ENCODE results near the gene PHLDA2.
A peak's percentile ranks its signal among the peaks of the same experiment; 100 is the strongest.

Gene PHLDA2

DNA sequence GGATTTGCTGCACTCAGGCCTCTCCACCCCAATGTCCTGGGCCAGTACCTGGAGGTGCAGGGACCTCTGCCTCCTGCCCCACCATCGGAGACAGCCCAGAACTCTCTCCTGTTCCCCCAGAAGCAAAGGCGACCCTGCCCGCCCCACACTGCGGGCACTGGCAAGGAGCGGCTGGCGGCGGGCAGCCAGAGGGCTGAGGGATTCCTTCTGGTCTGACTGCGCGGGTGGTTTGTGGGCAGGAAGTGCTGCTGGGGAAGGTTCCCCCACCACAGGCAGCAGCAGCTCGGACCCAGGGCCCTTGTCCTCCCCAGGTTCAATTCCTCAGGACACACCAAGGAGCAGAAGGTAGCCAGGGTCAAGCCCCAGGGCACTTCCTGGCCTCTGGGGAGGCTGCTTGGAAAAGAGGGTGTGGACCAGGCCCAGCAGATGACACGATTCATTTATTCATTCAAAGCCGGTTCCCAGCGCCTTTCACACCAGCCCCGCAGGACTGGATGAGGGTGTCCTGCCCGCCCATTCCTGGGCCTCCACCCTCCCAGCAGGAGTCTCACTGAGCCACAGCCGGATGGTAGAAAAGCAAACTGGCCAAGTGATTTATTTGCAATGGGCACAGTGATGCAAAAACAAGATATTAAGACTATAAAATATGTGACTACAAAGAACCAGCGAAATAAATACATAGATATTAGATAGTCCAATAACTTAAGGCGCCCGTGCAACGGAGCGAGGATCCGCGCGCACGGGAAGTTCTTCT lies 1.2 kb downstream of the PHLDA2 start:
- DNase-seq: peak; percentile 33

DNA sequence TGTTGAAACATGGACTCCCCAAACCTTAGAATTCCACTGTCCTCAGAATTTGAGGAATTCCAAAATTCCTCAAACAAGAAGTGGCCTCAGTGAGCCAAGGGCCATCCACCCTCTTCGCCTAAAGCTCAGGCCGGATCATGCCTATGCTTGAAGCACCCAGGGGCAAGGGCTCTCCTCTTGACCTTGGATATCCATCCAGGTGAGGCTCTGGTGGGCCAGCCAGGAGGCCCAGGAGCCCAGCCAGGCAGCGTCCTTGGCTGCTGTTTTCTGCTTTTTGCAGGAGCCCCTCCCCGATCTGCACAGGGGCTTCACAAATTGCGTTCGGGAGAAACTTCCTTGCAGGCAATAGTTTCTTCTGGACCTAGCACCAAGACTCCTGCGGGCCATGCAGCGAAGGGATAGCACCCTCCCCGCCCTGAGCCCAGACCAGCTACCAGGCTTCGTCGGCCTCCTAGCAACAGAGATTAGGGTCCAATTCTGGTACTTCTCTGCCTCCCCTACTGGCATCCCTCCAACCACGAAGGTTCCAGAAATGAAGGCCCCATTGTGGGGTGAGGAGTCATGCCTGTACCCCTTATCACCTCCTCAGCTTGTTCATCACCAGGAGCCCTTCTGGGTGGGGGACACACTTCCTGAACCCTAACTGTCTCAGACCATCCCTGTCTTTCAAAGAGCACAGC lies 2.0 kb downstream of the PHLDA2 start:
- DNase-seq: no peak

DNA sequence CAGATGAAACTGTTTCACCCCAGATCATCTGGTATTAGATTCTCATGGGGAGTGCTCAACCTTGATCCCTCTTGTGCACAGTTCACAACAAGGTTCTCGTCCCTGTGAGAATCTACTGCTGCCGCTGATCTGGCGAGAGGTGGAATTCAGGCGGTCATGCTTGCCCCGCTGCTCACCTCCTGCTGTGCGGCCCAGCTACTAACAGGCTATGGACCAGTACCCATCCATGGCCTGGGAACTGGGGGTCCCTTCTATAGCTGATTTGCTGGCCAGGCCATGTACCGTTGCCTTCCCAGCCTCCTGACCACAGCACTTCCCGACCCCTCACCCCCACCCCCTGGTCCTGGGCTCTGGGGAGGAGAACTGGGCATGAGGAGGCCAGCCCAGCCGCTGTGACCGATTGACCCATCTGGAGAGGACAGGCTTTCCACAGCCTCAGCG lies 2.6 kb downstream of the PHLDA2 start:
- no peak for DNase-seq

DNA sequence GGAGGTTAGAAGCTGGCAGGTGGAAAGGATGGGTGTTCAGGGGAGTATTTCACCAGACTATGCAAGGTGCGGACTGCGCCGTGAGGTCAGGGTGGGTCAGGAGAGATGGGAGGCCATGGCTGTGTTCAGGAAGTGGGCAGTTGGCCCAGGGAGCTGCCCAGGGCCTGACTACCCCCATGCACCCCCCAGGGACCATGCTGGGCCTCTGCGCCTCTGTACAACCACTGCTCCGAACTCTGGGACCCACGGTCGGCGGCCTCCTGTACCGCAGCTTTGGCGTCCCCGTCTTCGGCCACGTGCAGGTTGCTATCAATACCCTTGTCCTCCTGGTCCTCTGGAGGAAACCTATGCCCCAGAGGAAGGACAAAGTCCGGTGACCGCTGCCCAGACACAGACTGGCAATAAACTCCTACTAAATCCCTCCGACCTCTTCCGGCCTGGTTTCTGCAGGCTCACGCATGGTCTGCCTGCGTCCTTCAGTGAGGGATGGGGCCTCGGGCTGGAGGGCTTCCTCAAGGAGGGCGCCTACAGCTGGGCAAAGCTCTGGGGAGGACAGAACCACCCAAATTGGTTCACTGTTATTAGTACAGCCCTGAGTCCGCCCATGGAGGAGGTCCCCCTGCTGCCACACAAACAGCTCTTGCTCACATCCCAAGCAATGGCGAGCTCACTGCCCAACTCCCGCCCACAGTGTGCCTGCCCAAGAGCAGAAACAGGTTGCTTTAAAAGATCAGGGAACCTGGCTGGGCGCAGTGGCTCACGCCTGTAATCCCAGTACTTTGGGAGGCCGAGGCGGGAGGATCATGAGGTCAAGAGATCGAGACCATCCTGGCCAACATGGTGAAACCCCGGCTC lies 4.2 kb downstream of the PHLDA2 start:
- no peak for DNase-seq

DNA sequence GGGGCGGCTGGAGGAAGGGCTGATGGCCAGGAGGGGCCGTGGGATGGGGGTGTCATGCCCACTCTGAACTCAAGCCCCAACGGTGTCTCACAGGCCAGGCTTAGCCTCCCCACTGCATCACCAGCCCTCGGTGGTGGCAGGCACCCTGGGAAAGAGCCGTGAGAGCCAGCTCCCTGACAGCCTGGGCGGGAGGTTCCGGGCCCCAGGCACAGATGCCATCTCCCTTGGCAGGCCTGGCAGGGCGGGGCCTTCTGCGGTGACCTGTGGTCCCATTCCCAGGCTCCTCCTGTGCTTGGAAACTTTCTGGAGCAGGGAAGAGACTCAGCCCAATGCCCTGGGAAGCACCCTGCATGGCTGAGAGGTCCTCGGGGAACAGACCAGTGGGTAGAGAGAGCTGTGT lies 4.8 kb downstream of the PHLDA2 start:
- DNase-seq: no peak

DNA sequence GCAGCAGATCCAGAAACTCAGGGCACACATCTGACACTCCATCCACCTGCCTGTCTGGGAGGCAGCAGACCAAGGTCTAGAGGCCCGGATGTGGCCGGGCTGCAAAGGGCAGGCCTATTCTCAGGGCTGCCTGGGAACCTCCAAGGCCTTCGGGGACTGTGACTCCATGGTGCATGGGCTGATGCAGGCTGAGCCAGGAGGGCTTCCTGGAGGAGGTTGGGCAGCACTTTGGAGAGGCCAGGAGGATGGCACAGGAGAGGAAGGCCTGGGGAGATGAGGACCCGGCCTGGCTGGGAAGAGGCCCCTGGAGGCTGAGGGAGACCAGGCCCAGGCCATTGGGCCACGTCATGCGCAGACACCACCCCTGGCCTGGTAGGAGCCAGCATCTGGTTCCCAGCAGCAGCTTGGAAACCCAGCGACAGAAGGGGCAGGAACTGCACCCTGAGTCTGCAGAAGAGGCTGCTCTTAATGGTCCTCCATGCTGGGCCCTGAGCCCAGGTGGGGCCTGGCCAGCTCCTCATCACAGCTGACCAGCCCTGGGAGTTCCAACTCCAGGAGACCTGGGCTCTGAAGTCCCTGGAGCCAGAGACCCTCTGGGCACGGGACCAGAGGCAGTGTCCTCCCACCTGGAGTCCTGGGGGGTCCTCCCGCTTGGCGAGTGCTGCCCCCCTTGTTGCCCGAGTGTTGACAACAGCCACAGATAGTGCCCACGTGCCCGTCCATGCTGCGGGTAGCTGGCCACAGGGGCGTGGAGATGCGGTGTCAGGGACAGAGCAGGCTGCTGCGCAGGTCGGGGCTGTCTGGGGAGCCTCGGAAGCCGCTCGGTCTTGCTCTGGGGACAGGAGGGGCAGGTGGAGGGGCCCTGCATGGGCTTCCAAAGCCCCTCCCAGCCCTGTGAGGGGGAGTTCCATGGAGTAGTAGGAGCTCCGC lies 5.5 kb downstream of the PHLDA2 start:
- no peak for DNase-seq

DNA sequence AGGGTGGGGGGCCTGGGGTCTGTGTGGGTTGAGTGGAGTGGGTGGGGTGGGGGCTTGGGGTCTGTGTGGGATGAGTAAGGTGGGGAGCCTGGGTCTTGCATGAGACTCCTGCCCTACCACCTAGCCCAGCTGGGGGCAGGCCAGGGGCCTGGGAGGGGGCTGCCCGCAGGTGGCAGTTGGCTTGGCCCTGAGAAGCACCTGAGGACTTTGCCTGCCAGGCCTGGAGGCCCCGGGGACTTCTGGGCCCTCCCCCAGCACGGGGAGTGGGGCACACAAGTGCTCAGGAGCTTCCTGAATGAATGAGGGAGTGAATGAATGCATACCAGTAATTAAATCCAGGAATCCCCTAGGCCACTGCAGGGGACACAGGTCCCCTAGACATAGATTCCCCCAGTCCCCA lies 6.6 kb downstream of the PHLDA2 start:
- no peak for DNase-seq

DNA sequence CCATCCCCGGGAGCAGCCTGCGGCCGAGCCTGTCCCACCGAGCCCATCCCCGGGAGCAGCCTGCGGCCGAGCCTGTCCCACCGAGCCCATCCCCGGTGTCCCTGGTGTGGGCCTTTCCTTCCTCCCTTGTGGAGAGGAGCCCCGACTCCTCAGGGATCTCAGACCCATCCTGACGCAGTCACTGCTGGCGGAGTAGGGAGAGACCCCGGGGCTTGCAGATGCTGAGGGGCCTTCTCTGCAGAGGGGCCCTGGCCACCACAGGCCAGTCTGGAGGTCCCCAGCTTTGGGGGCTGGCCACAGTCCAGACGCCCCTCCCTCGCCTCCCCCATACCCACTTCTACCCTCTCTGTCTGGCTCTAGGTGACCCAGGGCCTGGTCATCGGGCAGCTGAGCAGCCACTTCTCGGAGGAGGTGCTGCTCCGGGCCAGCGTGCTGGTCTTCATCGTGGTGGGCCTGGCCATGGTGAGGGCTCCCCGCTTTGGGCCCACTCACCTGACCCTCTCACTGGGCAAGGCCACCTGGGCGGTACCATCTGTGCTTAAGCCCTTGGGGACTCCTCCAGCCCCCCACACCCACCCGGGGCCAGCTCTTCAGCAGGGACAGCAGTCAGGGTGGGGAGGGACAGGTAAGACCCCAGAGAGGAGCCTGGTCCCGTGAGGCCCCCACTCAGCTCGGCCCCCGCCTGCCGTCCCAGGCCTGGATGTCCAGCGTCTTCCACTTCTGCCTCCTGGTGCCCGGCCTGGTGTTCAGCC lies 7.3 kb downstream of the PHLDA2 start:
- DNase-seq: no peak

DNA sequence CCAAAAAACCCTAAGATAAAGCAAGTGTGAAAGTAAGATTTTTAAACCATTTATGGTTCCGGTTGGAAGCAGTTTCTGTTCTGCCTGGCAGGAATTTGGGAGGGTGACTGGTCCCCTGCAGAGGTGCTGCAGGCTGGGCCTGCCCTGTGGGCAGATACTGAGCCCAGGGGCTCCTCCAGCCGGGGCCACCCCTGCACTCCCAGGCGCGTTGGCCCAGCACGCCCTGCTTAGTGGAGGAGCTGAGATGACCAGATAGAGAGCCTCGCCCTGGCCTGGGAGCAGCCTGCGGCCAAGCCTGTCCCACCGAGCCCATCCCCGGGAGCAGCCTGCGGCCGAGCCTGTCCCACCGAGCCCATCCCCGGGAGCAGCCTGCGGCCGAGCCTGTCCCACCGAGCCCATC lies 8.0 kb downstream of the PHLDA2 start:
- DNase-seq: no peak

DNA sequence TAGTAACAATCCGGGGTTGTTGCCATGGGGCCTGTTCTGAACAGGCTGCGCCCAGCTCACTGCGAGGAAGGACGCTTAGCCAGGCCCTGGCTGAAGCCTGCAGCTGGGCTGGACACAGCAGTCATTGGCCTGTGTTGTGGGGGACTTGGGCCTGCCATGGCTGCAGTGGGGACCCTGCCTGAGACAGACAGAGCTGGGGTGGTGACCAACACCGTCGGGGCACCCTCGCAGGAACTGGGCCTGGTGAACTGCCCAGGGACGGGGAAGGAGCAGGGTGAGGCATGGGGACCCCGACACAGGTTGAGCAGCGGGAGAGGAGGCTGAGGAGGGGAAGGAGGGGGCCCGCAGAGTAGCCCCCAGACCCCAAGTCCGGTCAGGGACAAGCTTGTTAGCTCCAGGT lies 8.9 kb downstream of the PHLDA2 start:
- no peak for DNase-seq

DNA sequence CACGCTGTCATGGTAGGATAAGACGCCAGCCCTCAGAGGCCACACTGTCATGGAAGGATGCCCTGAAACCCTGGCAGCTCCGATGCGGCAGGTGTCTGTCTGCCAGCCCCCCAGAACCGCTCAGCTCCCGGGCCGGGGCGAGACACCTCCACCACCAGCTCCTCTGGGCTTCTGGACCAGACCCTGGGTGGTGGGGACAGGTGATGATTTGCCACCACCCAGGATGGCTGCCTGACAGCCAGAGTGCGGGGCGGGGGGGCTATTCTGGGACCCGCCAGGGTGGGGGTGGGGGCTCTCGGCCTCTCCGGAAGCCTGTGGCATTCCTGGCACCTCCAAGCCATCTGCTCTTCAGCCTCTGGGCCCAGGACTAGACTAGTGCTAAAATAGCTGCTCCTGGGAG lies 9.4 kb downstream of the PHLDA2 start:
- DNase-seq: no peak

DNA sequence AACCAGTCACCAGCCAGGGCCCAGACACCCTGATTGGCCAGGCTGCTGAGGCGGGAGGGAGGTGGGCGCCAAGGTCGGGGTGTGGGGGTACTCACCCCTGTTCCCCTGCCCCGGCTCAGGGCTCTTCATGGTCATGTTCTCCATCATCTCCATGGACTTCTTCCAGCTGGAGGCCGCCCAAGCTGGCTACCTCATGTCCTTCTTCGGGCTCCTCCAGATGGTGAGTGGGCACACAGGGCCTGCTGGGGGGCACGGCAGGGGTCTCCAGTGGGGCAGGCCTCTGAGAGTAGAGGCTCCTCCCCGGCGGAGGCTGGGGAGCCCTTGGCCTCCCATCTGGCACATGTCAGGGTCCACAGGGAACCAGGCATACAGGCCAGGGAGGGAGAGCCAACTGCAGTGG lies 10.0 kb downstream of the PHLDA2 start:
- DNase-seq: no peak

DNA sequence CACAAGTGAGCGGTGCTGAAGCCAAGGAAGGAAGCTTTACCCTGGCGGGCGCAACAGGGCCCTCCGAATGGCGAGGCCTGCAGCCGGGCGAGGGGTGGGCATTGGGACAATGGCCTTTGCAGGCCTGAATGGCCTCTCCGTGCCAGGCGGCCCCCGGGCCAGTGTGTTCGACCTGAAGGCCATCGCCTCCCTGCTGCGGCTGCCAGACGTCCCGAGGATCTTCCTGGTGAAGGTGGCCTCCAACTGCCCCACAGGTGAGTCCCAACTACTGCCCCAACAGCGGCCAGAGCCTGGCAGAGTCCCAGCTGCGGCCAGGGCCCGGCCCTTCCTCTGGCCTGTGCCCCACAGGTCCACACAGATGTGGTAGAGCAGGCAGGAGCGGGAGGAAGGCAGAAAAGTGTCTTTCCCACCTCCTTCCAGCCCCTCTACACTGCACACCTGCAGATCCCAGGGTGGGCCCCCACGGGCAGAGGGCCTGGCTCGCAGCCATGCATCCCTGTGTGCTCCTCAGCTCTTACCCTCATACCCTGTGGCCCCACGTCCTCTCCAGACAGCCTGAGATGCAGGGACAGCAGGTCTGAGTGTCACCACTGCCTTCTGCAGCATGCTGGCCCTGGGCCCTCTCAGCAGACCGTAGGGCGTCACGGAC lies 11.3 kb downstream of the PHLDA2 start:
- DNase-seq: no peak

DNA sequence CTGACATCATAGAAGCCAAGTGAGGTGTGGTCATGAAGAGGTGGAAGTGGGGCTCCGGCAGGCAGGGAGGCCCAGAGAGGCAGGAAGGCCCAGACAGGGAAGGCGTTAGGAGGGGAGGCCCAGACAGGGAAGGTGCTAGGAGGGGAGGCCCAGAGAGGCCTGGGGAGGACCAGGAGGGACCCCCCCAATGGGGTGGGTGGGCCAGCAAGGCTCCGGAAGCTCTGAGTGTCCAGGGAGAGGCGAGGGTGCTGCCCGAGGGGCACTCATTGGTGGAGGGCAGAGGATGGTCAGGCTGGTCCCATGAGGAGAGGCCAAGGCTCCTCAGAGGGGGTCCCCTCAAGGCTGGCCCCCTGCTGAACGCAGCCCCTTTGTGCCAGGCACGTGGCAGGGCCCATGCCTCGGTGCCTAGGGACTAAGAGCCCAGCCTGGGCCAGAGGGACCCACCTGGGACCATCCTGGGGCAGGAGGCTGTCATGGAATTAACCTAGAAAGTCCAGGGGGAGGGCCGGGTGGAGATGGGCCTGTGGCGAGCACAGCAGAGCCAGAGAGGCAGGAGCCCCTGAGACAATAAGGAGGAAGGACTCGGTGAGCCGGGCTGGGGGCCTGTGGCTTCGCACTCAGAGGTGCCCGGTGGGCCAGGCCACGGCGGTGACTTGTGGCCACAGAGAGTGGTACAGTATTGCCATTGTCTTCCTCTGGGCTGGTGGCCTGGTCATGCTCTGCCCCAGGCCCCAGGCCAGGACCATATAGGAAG lies 12.2 kb downstream of the PHLDA2 start:
- no peak for DNase-seq

DNA sequence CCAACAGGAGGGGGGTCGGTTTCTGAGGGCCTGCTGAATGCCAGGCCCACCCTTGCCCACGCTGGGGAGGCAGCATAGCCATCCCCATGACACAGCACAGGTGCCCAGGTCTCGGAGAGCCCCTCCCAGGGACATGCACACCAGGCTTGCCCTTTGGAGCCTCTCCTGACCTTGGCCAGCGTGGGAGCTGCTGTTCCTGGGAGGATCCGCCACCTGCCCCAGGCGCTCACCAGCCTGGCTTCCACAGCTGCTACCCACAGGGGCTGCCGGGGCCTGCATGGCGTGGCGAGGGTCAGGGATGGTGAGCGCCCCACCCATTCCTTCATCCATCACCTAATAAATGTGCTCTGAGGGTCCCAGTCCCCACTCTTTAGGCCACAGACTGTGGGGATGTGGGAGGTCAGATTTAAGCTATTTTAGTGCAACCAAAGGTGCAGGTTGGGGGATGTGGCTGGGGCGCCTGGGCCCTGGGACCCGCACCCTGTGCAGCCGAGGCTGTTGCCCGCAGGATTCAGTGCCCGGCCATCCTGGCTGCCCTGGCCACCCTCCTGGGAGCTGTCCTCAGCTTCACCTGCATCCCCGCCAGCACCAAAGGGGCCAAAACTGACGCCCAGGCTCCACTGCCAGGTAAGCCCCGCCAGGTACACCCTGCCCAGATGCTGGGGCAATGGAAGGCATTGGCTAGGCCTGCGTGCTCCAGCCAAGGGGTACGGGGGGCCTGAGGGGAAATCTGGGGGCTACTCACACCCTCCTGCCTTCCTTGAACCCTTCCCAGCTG lies 12.9 kb downstream of the PHLDA2 start:
- no peak for DNase-seq

DNA sequence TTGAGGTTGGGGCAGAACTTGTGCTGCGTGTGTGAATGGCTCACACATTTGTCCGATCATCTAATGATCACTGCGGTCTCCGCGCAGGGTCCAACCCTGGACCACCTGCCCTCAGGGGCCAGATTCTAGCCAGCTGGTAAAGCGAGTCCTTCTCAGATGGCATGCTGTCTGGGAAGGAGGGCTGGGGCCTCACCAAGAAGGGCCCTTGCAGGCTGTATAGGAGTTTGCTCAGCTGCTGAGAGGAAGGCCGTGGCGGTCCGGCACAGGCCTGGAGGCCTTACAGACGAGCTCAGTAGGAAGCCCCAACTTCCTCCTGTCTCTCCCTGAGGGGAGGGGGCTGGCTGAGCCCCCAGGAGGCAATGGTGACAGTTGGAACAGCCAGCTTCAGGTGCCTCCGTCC lies 13.7 kb downstream of the PHLDA2 start:
- DNase-seq: no peak

DNA sequence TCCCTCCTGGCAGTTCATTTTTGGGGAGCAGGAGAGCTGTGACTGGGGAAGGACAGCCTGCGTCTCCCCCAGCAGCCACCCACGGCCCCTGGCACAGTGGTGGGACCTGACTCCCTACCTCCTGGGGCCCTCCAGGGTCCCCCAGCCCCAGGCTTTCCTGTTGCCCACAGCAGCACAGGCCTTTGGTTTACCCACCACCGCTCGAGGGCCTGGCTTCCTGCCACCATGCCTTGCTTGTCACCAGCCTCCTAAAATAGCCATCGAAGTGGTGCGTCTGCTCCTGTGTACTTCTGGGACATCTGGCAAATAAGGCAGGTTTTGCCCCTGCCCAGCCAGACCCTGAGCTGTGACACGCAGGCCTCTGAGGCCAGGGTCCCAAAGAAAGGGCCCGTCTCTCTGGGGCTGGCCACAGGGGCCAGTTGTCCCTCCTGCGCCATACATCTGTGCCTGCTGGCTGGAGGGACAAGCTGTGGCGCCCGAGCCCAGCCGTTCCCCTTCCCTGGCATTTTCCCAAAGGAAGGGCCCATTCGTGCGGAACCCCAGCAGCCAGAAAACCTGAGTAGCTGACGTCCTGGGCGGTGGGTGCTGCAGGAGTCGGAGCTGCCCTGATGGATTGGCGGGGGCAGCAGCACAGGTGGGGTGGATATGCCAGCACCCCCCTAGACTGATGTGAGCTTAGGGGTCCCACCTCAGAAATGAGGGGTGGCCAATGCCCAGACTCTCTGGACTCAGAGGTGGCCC lies 14.6 kb downstream of the PHLDA2 start:
- no peak for DNase-seq

DNA sequence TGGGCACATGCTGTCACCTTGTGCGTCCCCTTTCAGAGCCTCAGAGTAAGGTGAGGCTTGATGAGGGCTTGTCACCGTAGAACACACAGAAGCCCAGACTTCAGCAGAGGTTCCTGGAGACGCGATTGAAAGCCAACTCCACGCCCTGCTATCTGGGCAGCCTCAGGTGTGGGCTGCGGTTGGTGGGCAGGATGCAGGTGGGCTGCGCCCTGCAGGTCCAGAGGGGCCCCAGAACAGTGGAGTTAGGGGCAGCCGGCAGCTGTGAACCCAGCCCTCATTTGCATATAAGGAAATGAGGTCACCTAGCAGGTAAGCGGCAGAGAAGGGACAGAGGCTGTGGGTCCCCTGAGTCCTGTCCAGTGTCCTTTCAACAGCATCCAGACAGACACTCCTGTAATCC lies 15.4 kb downstream of the PHLDA2 start:
- no peak for DNase-seq

DNA sequence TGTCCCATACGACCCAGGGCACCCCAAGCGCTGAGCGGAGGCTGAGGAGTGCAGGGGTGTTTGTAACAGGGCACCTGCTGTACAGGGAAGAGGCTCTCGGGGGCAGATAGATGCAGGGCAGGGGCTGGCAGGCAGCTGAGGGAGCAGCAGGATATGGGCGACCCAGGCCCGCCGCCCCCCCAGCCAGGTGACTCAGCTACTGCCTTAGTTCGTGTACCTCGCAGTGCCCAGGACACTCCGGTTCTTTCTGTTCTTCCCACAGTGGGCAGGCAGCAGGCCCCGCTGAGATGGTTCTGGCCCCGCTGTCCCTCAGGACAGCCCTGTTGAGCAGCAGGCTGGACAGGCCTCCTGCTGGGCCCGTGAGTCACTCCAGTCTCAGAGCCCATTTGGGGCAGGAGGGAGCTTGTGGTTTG lies 16.2 kb downstream of the PHLDA2 start:
- DNase-seq: no peak

Measured in activated CD4-positive, alpha-beta T cell treated with anti-CD3 and anti-CD28 coated beads, Interleukin-2, amount 50 U/mL, for 16 hours (primary cell).